K562 (cell line): ENCODE results near the gene TOR1B. TPM values are rescaled to one million over a fixed set of nuclear protein-coding genes. Genes with fewer than 3 reads are reported as not detected.

Experiments
- ATAC-seq: fragments of 200-7000 bp; cut with Tn5 transposase; 3 replicates; pipeline ENCODE4 v1.9.1; 2020; ENCODE audit warnings: moderate library complexity
- BruUV-seq: library from RNA; stranded (reverse); fragments of 400-500 nt; replicated peaks from 2 replicates; lab custom pipeline; 2021; lab: Mats Ljungman, UMichigan
- CTCF ChIA-PET: fragments of 300-600 bp; formaldehyde crosslinking; extraction: SDS; loops from one replicate; lab custom pipeline; 2021; ENCODE audit warnings: low intra/inter-chr PET ratio; lab: Yijun Ruan, JAX
- POLR2A ChIA-PET: fragments of 300-600, 350-650 bp; sonication (Branson Sonifier 250); formaldehyde crosslinking; extraction: SDS; loops from one replicate; lab custom pipeline; 2021; ENCODE audit warnings: antibody characterized with exemption, inconsistent platforms; lab: Yijun Ruan, JAX
- DNase-seq, 4 experiments: peaks; one replicate each; pipeline versions ENCODE4 v3.0.0 to v3.0.0-alpha.2; 2011 to 2018; ENCODE audit warnings: low spot score in 3 of 4, mixed read lengths in 3 of 4; ENCODE audit errors: extremely low read depth in 1 of 4
- FAIRE-seq: peaks from 2 replicates; lab custom pipeline; 2011; peaks lifted over from hg19 to GRCh38; lab: Jason Lieb, UNC
- H2AFZ ChIP-seq: 2 replicates; pipeline ENCODE4 v1.6.0; 2011; ENCODE audit warnings: low read depth, low read length, control low read depth, inconsistent platforms
- H3K27ac ChIP-seq: fragments of 200-600 bp; 3 replicates; pipeline ENCODE4 v1.8.0; 2011; ENCODE audit warnings: low read depth, mild to moderate bottlenecking, control low read depth, inconsistent platforms, low read length, moderate library complexity, mixed read lengths; ENCODE audit errors: extremely low read depth
- H3K27me3 ChIP-seq, 2 experiments: fragments of 300-600 bp in 1 of 2; 2 replicates in 1 of 2; 3 replicates in 1 of 2; pipeline versions ENCODE4 v1.6.0 to v1.8.0; 2011; ENCODE audit warnings: inconsistent platforms in 2 of 2, low read length in 2 of 2, mild to moderate bottlenecking in 1 of 2, mixed read lengths in 1 of 2, moderate library complexity in 1 of 2; ENCODE audit not compliant: control insufficient read depth in 2 of 2, insufficient read depth in 2 of 2
- H3K36me3 ChIP-seq: fragments of 300-600 bp; 3 replicates; pipeline ENCODE4 v1.8.0; 2011; ENCODE audit warnings: mild to moderate bottlenecking, low read length, inconsistent platforms; ENCODE audit not compliant: control insufficient read depth, insufficient read depth
- H3K4me1 ChIP-seq, 2 experiments: fragments of 200-600 bp in 1 of 2; replicated peaks in 1 of 2; 2 replicates in 1 of 2; 3 replicates in 1 of 2; pipeline versions ENCODE4 v1.5.1 to v1.8.0; 2011; ENCODE audit warnings: inconsistent platforms in 2 of 2, low read length in 2 of 2, mild to moderate bottlenecking in 1 of 2, mixed read lengths in 1 of 2, moderate library complexity in 1 of 2; ENCODE audit not compliant: control insufficient read depth in 2 of 2, insufficient read depth in 2 of 2
- H3K4me2 ChIP-seq: 2 replicates; pipeline ENCODE4 v1.6.1; 2011; ENCODE audit warnings: low read length, control low read depth, inconsistent platforms, mixed read lengths; ENCODE audit not compliant: insufficient read depth
- H3K4me3 ChIP-seq: fragments of 200-600 bp; sonication (generic), shearing (Covaris generic); 2 replicates; pipeline ENCODE4 v1.5.1; 2016; ENCODE audit warnings: control low read depth, inconsistent platforms
- H3K79me2 ChIP-seq: fragments of 200-600 bp; 3 replicates; pipeline ENCODE4 v1.8.0; 2011; ENCODE audit warnings: low read length, inconsistent platforms; ENCODE audit not compliant: control insufficient read depth, insufficient read depth
- H3K9ac ChIP-seq, 2 experiments: 2 replicates each; pipeline versions ENCODE4 v1.6.0 to v1.6.1; 2011; ENCODE audit warnings: low read depth in 2 of 2, low read length in 2 of 2, control low read depth in 1 of 2, inconsistent platforms in 1 of 2, mild to moderate bottlenecking in 1 of 2, mixed read lengths in 1 of 2; ENCODE audit not compliant: insufficient read depth in 1 of 2
- H3K9me1 ChIP-seq: one replicate; pipeline ENCODE4 v1.6.0; 2011; ENCODE audit warnings: inconsistent platforms, mild to moderate bottlenecking, low read length, moderate library complexity; ENCODE audit not compliant: control insufficient read depth, insufficient read depth
- H3K9me3 ChIP-seq: replicated peaks from 2 replicates; pipeline ENCODE4 v1.5.1; 2011; ENCODE audit warnings: low read depth, low read length, inconsistent platforms; ENCODE audit not compliant: control insufficient read depth, insufficient read depth
- H4K20me1 ChIP-seq: replicated peaks from 2 replicates; pipeline ENCODE4 v1.6.1; 2011; ENCODE audit warnings: low read length, inconsistent platforms, mixed read lengths; ENCODE audit not compliant: control insufficient read depth, insufficient read depth
- ETS1 ChIP-seq: conservative IDR thresholded peaks from 2 replicates; pipeline ENCODE4 v1.6.1; 2011; ENCODE audit warnings: low read depth, mild to moderate bottlenecking, low read length; ENCODE audit not compliant: control insufficient read depth
- FOXK2 ChIP-seq, 2 experiments: fragments of 450-650 bp; IDR thresholded peaks in 1 of 2; conservative IDR thresholded peaks in 1 of 2; 2 replicates each; pipeline ENCODE4 v1.6.1; 2016; ENCODE audit warnings: low read depth in 2 of 2, mild to moderate bottlenecking in 1 of 2
- RAD21 ChIP-seq, 2 experiments: fragments of 250-450 bp in 1 of 2; fragments of 450-650 bp in 1 of 2; sonication (Bioruptor Pico) in 1 of 2; formaldehyde crosslinking in 1 of 2; IDR thresholded peaks in 1 of 2; conservative IDR thresholded peaks in 1 of 2; 2 replicates each; pipeline versions ENCODE4 v1.4.0 to v1.8.0; 2020 to 2022; ENCODE audit warnings: mild to moderate bottlenecking in 2 of 2, moderate library complexity in 1 of 2
- RBM39 ChIP-seq: fragments of 200-400 bp; formaldehyde crosslinking; optimal IDR thresholded peaks from 2 replicates; pipeline ENCODE3; 2018; ENCODE audit warnings: low read depth, low read length
- SP1 ChIP-seq: sonication (generic); formaldehyde crosslinking; IDR thresholded peaks from 2 replicates; pipeline ENCODE4 v1.8.1; 2022; ENCODE audit warnings: mild to moderate bottlenecking, missing genetic modification reagents
- SREBF2 ChIP-seq: sonication (generic); formaldehyde crosslinking; IDR thresholded peaks from 2 replicates; pipeline ENCODE4 v1.4.0; 2020; ENCODE audit warnings: mild to moderate bottlenecking, missing genetic modification reagents
- TCF7L2 ChIP-seq: fragments of 150-350 bp; IDR thresholded peaks from 2 replicates; pipeline ENCODE4 v1.6.1; 2016; ENCODE audit warnings: low read depth, mild to moderate bottlenecking, low read length, moderate library complexity
- ZBTB33 ChIP-seq: sonication (generic); formaldehyde crosslinking; IDR thresholded peaks from 2 replicates; pipeline ENCODE4 v1.8.1; 2023; ENCODE audit warnings: mild to moderate bottlenecking, missing genetic modification reagents
- WGBS: fragments of 100-300 bp; shearing (Covaris generic); methylation state at CpG from one replicate; pipeline ENCODE4 v1.1.6; 2016; ENCODE audit warnings: low coverage, mixed read lengths; ENCODE audit not compliant: insufficient coverage; ENCODE audit errors: missing lambda C conversion rate; 5-methylcytosine and 5-hydroxymethylcytosine counted together
- in situ Hi-C: fragments of 300-500 bp; cut with MboI; formaldehyde crosslinking; loops from 4 replicates; pipeline ENCODE4 v1.15.0; 2018; ENCODE audit warnings: inconsistent platforms, mixed read lengths
- intact Hi-C: fragments of 100-400 bp; cut with micrococcal nuclease; formaldehyde crosslinking; loops from 2 replicates; pipeline ENCODE4 v1.14.2; 2022
- polyA plus RNA-seq, 8 experiments: library from polyadenylated mRNA; depleted of rRNA in 4 of 8; stranded (reverse) in 5 of 8; unstranded in 3 of 8; fragments of >200 nt; fragmentation: Nextera tagmentation in 2 of 8; fragmentation: Illumina TruSeq in 1 of 8; extraction: Ambion mirVana in 2 of 8; extraction: Trizol in 1 of 8; gene quantifications; 2 replicates each; pipeline versions ENCODE4 v1.2.1 to v1.2.3, GENCODE V29; 2011 to 2014; ENCODE audit warnings: inconsistent platforms in 1 of 8, missing spikeins in 1 of 8
- total RNA-seq, 7 experiments: library from RNA; depleted of rRNA in 6 of 7; stranded (reverse); fragments of >200 nt in 6 of 7; fragmentation: Illumina TruSeq in 2 of 7; extraction: Trizol in 2 of 7; gene quantifications; 2 replicates each; pipeline versions ENCODE4 v1.2.1 to v1.2.3, GENCODE V29; 2011 to 2021; ENCODE audit warnings: low replicate concordance in 1 of 7

The TOR1B gene
- total and polyA plus RNA-seq, 9 of the 15 experiments (the other 6 are each of a cell fraction or from before 2014, with no cell fraction given) = 4.2 to 36.5 (median 24.6) TPM

- WGBS = 87% methylated on average over 7 of the region's 8 CpGs
- no peak for ATAC-seq
- TF ChIP-seq ETS1 (0 out of 2 replicates have a peak, but pooled peaks have one; percentile 30), SREBF2 (no peak)
- TF ChIP-seq, all 486 proteins: peak for 1
- H3K36me3 ChIP-seq = peaks cover 40% of the 10 kb centered on the region
- no peak overlapping the region for H3K27ac ChIP-seq
- in situ Hi-C loops = no loop called here
- H3K4me2 ChIP-seq = no peak overlapping the region
- peaks cover 66% of the 10 kb centered on the region for H3K79me2 ChIP-seq
- no peak overlapping the region for H2AFZ ChIP-seq
- peaks cover 39 to 49% of the 10 kb centered on the region in 2 experiments for H3K4me1 ChIP-seq
- H3K9ac ChIP-seq = peak overlapping the region in 1 of 2 experiments; percentile 73; a peak in 2 of 4 replicates
- ChIA-PET POLR2A (interaction anchor here (0.6 to 3.1 kb wide), 4 partner anchors 11 to 200 kb away, joined by 3 to 11 read pairs (median 4); no protein-coding TSS in a partner anchor), CTCF (no interaction called here)
- BruUV-seq = no TSS peak
- no peaks in the 10 kb centered on the region for H4K20me1 ChIP-seq
- H3K9me3 ChIP-seq = no peaks in the 10 kb centered on the region
- peaks cover 6% of the 10 kb centered on the region for H3K9me1 ChIP-seq
- intact Hi-C loops = no loop called here
- no peak for DNase-seq
- FAIRE-seq = no peak
- H3K4me3 ChIP-seq = no peak overlapping the region
- H3K27me3 ChIP-seq = no peaks in the 10 kb centered on the region
Measured at GRCh38 chr9:129840034-129840433, 37.0 kb downstream of the TOR1B start.

- Histone ChIP-seq H3K79me2 (peaks cover 57% of the 10 kb centered on the region), H3K4me2 (no peak overlapping the region), H3K36me3 (peaks cover 40% of the 10 kb centered on the region), H2AFZ (no peak overlapping the region), H3K9me1 (peaks cover 6% of the 10 kb centered on the region), H3K4me3 (no peak overlapping the region), H3K27me3 (no peaks in the 10 kb centered on the region), H4K20me1 (no peaks in the 10 kb centered on the region), H3K4me1 (peaks cover 37 to 41% of the 10 kb centered on the region in 2 experiments), H3K9ac (peak overlapping the region in 1 of 2 experiments; percentile 46; a peak in 1 of 4 replicates), H3K9me3 (no peaks in the 10 kb centered on the region), H3K27ac (0 out of 3 replicates have a peak overlapping the region, but pooled peaks have one; percentile 20)
- no peak for ATAC-seq
- CTCF ChIA-PET = no interaction called here
- in situ Hi-C loops (no loop called here), intact Hi-C loops (no loop called here)
- peak in 1 of 4 experiments; percentile 46 for DNase-seq
- peak; percentile 26 for FAIRE-seq
- no TSS peak for BruUV-seq
- POLR2A ChIA-PET = interaction anchor here (0.6 to 3.1 kb wide), 5 partner anchors 12 to 1547 kb away, joined by 3 to 11 read pairs (median 4); no protein-coding TSS in a partner anchor
- WGBS = 35% methylated on average over 4 of the region's 4 CpGs
- TF ChIP-seq FOXK2 (conservative IDR thresholded peaks at IDR 0.05 in 1 of 2, IDR thresholded peaks at IDR 0.05 in 1 of 2; ENCODE audit: low read depth in 2 of 2) (no peak), ZBTB33 (CRISPR knock-in tag) (0 out of 2 replicates have a peak, but pooled peaks have one; percentile 4), SP1 (CRISPR knock-in tag) (no peak), RAD21 (CRISPR knock-in tag; conservative IDR thresholded peaks at IDR 0.05 in 1 of 2, IDR thresholded peaks at IDR 0.05 in 1 of 2) (peak; percentile 26 to 57; a peak in 3 of 4 replicates), TCF7L2 (no peak), RBM39 (no peak)
Measured at GRCh38 chr9:129841071-129841470, 38.1 kb downstream of the TOR1B start.
